K562 (cell line): ENCODE results near the gene ZNF69. TPM values are rescaled to one million over a fixed set of nuclear protein-coding genes. Genes with fewer than 3 reads are reported as not detected.
"Not testable (repeated sequence)": the region's sequence is repeated elsewhere in the genome, so short reads cannot be mapped to it uniquely, and the experiment has no call there.

Experiments used
- ATAC-seq: fragments of 200-7000 bp; cut with Tn5 transposase; 3 replicates; pipeline ENCODE4 v1.9.1; 2020; ENCODE audit warnings: moderate library complexity
- BruUV-seq: library from RNA; stranded (reverse); fragments of 400-500 nt; replicated peaks from 2 replicates; lab custom pipeline; 2021; lab: Mats Ljungman, UMichigan
- CTCF ChIA-PET: fragments of 300-600 bp; formaldehyde crosslinking; extraction: SDS; loops from one replicate; lab custom pipeline; 2021; ENCODE audit warnings: low intra/inter-chr PET ratio; lab: Yijun Ruan, JAX
- POLR2A ChIA-PET: fragments of 300-600, 350-650 bp; sonication (Branson Sonifier 250); formaldehyde crosslinking; extraction: SDS; loops from one replicate; lab custom pipeline; 2021; ENCODE audit warnings: antibody characterized with exemption, inconsistent platforms; lab: Yijun Ruan, JAX
- DNase-seq, 4 experiments: peaks; one replicate each; pipeline versions ENCODE4 v3.0.0 to v3.0.0-alpha.2; 2011 to 2018; ENCODE audit warnings: low spot score in 3 of 4, mixed read lengths in 3 of 4; ENCODE audit errors: extremely low read depth in 1 of 4
- FAIRE-seq: peaks from 2 replicates; lab custom pipeline; 2011; peaks lifted over from hg19 to GRCh38; lab: Jason Lieb, UNC
- H2AFZ ChIP-seq: 2 replicates; pipeline ENCODE4 v1.6.0; 2011; ENCODE audit warnings: low read depth, low read length, control low read depth, inconsistent platforms
- H3K27ac ChIP-seq: fragments of 200-600 bp; 3 replicates; pipeline ENCODE4 v1.8.0; 2011; ENCODE audit warnings: low read depth, mild to moderate bottlenecking, control low read depth, inconsistent platforms, low read length, moderate library complexity, mixed read lengths; ENCODE audit errors: extremely low read depth
- H3K27me3 ChIP-seq, 2 experiments: fragments of 300-600 bp in 1 of 2; 2 replicates in 1 of 2; 3 replicates in 1 of 2; pipeline versions ENCODE4 v1.6.0 to v1.8.0; 2011; ENCODE audit warnings: inconsistent platforms in 2 of 2, low read length in 2 of 2, mild to moderate bottlenecking in 1 of 2, mixed read lengths in 1 of 2, moderate library complexity in 1 of 2; ENCODE audit not compliant: control insufficient read depth in 2 of 2, insufficient read depth in 2 of 2
- H3K36me3 ChIP-seq: fragments of 300-600 bp; 3 replicates; pipeline ENCODE4 v1.8.0; 2011; ENCODE audit warnings: mild to moderate bottlenecking, low read length, inconsistent platforms; ENCODE audit not compliant: control insufficient read depth, insufficient read depth
- H3K4me1 ChIP-seq, 2 experiments: fragments of 200-600 bp in 1 of 2; replicated peaks in 1 of 2; 2 replicates in 1 of 2; 3 replicates in 1 of 2; pipeline versions ENCODE4 v1.5.1 to v1.8.0; 2011; ENCODE audit warnings: inconsistent platforms in 2 of 2, low read length in 2 of 2, mild to moderate bottlenecking in 1 of 2, mixed read lengths in 1 of 2, moderate library complexity in 1 of 2; ENCODE audit not compliant: control insufficient read depth in 2 of 2, insufficient read depth in 2 of 2
- H3K4me2 ChIP-seq: 2 replicates; pipeline ENCODE4 v1.6.1; 2011; ENCODE audit warnings: low read length, control low read depth, inconsistent platforms, mixed read lengths; ENCODE audit not compliant: insufficient read depth
- H3K4me3 ChIP-seq: fragments of 200-600 bp; sonication (generic), shearing (Covaris generic); 2 replicates; pipeline ENCODE4 v1.5.1; 2016; ENCODE audit warnings: control low read depth, inconsistent platforms
- H3K79me2 ChIP-seq: fragments of 200-600 bp; 3 replicates; pipeline ENCODE4 v1.8.0; 2011; ENCODE audit warnings: low read length, inconsistent platforms; ENCODE audit not compliant: control insufficient read depth, insufficient read depth
- H3K9ac ChIP-seq, 2 experiments: 2 replicates each; pipeline versions ENCODE4 v1.6.0 to v1.6.1; 2011; ENCODE audit warnings: low read depth in 2 of 2, low read length in 2 of 2, control low read depth in 1 of 2, inconsistent platforms in 1 of 2, mild to moderate bottlenecking in 1 of 2, mixed read lengths in 1 of 2; ENCODE audit not compliant: insufficient read depth in 1 of 2
- H3K9me1 ChIP-seq: one replicate; pipeline ENCODE4 v1.6.0; 2011; ENCODE audit warnings: inconsistent platforms, mild to moderate bottlenecking, low read length, moderate library complexity; ENCODE audit not compliant: control insufficient read depth, insufficient read depth
- H3K9me3 ChIP-seq: replicated peaks from 2 replicates; pipeline ENCODE4 v1.5.1; 2011; ENCODE audit warnings: low read depth, low read length, inconsistent platforms; ENCODE audit not compliant: control insufficient read depth, insufficient read depth
- H4K20me1 ChIP-seq: replicated peaks from 2 replicates; pipeline ENCODE4 v1.6.1; 2011; ENCODE audit warnings: low read length, inconsistent platforms, mixed read lengths; ENCODE audit not compliant: control insufficient read depth, insufficient read depth
- MAX ChIP-seq: sonication (generic); formaldehyde crosslinking; IDR thresholded peaks from 2 replicates; pipeline ENCODE4 v1.9.0; 2022; ENCODE audit warnings: mild to moderate bottlenecking, missing genetic modification reagents
- ZBTB11 ChIP-seq, 3 experiments: fragments of 200-800 bp in 1 of 3; fragments of 250-450 bp in 1 of 3; fragments of 450-650 bp in 1 of 3; sonication (Bioruptor Pico) in 1 of 3; sonication (Bioruptor generic) in 1 of 3; formaldehyde crosslinking in 1 of 3; IDR thresholded peaks; 2 replicates each; pipeline versions ENCODE4 v1.6.1 to v1.8.0; 2016 to 2022; ENCODE audit warnings: mild to moderate bottlenecking in 2 of 3, missing genetic modification characterization in 2 of 3, missing compliant biosample characterization in 1 of 3, moderate library complexity in 1 of 3
- ZC3H11A ChIP-seq: IDR thresholded peaks from 2 replicates; pipeline ENCODE4 v1.6.1; 2012; ENCODE audit warnings: low read depth, low read length, improper control_type of control experiment
- ZFP91 ChIP-seq: sonication (generic); formaldehyde crosslinking; IDR thresholded peaks from 2 replicates; pipeline ENCODE4 v1.8.0; 2022; ENCODE audit warnings: mild to moderate bottlenecking, missing genetic modification reagents
- ZNF121 ChIP-seq: sonication (generic); formaldehyde crosslinking; conservative IDR thresholded peaks from 2 replicates; pipeline ENCODE4 v1.8.0; 2022; ENCODE audit warnings: missing genetic modification reagents
- ZNF780A ChIP-seq: fragments of 250-450 bp; sonication (Bioruptor Pico); IDR thresholded peaks from 2 replicates; pipeline ENCODE4 v1.5.0; 2021; ENCODE audit warnings: mild to moderate bottlenecking
- WGBS: fragments of 100-300 bp; shearing (Covaris generic); methylation state at CpG from one replicate; pipeline ENCODE4 v1.1.6; 2016; ENCODE audit warnings: low coverage, mixed read lengths; ENCODE audit not compliant: insufficient coverage; ENCODE audit errors: missing lambda C conversion rate; 5-methylcytosine and 5-hydroxymethylcytosine counted together
- in situ Hi-C: fragments of 300-500 bp; cut with MboI; formaldehyde crosslinking; loops from 4 replicates; pipeline ENCODE4 v1.15.0; 2018; ENCODE audit warnings: inconsistent platforms, mixed read lengths
- intact Hi-C: fragments of 100-400 bp; cut with micrococcal nuclease; formaldehyde crosslinking; loops from 2 replicates; pipeline ENCODE4 v1.14.2; 2022
- polyA plus RNA-seq, 8 experiments: library from polyadenylated mRNA; depleted of rRNA in 4 of 8; stranded (reverse) in 5 of 8; unstranded in 3 of 8; fragments of >200 nt; fragmentation: Nextera tagmentation in 2 of 8; fragmentation: Illumina TruSeq in 1 of 8; extraction: Ambion mirVana in 2 of 8; extraction: Trizol in 1 of 8; gene quantifications; 2 replicates each; pipeline versions ENCODE4 v1.2.1 to v1.2.3, GENCODE V29; 2011 to 2014; ENCODE audit warnings: inconsistent platforms in 1 of 8, missing spikeins in 1 of 8
- total RNA-seq, 7 experiments: library from RNA; depleted of rRNA in 6 of 7; stranded (reverse); fragments of >200 nt in 6 of 7; fragmentation: Illumina TruSeq in 2 of 7; extraction: Trizol in 2 of 7; gene quantifications; 2 replicates each; pipeline versions ENCODE4 v1.2.1 to v1.2.3, GENCODE V29; 2011 to 2021; ENCODE audit warnings: low replicate concordance in 1 of 7

The ZNF69 gene
- total and polyA plus RNA-seq, 9 of the 15 experiments (the other 6 are each of a cell fraction or from before 2014, with no cell fraction given): 2.3 to 5.4 (median 3.6) TPM

- H3K9me1 ChIP-seq, H3K9me3 ChIP-seq, H4K20me1 ChIP-seq, CTCF ChIA-PET, in situ Hi-C loops, BruUV-seq, intact Hi-C loops, H3K27me3 ChIP-seq, H2AFZ ChIP-seq, ATAC-seq: not testable (repeated sequence)
- peak overlapping the region; percentile 83 for H3K4me3 ChIP-seq
- POLR2A ChIA-PET: interaction anchor here (0.6 kb wide), 1 partner anchor 130 kb away, joined by 3 read pairs; no protein-coding TSS in a partner anchor
- H3K36me3 ChIP-seq: peaks cover 29% of the 10 kb centered on the region
- WGBS: 2% methylated on average over 10 of the region's 10 CpGs
- H3K9ac ChIP-seq: peak overlapping the region; percentile 96 to 97
- H3K79me2 ChIP-seq: peaks cover 51% of the 10 kb centered on the region
- peak; percentile 37 for FAIRE-seq
- peak overlapping the region; percentile 96 for H3K4me2 ChIP-seq
- H3K4me1 ChIP-seq: peaks cover 11 to 26% of the 10 kb centered on the region in 2 experiments; a peak in 4 of 5 replicates
- DNase-seq: peak in 1 of 4 experiments; percentile 10
- H3K27ac ChIP-seq: peak overlapping the region; percentile 94
Observed at GRCh38 chr19:11925651-11926187, 38.1 kb downstream of the ZNF69 start.

GRCh38 chr19:11927227-11927626, 39.6 kb downstream of the ZNF69 start:
- CTCF ChIA-PET: interaction anchor here (0.6 kb wide), 1 partner anchor 9 kb away, joined by 4 read pairs; no protein-coding TSS in a partner anchor
- H3K4me2 ChIP-seq: no peak overlapping the region

More at GRCh38 chr19:11927227-11927626, 39.6 kb downstream of the ZNF69 start:
- peaks cover 7 to 23% of the 10 kb centered on the region in 2 experiments; a peak in 4 of 5 replicates for H3K4me1 ChIP-seq
- DNase-seq: no peak
- POLR2A ChIA-PET: no interaction called here
- no peaks in the 10 kb centered on the region; the same call in 1 of the 2 replicates for H3K9me3 ChIP-seq
- H3K4me3 ChIP-seq: no peak overlapping the region
- H3K9ac ChIP-seq: no peak overlapping the region
- no peaks in the 10 kb centered on the region for H3K9me1 ChIP-seq
- intact Hi-C loops: no loop called here
- no peak for TF ChIP-seq ZFP91
- TF ChIP-seq ZC3H11A: no peak
- TF ChIP-seq ZNF780A (CRISPR knock-in tag): no peak
- TF ChIP-seq ZNF121 (CRISPR knock-in tag): peak; percentile 38; the same call in 1 of the 2 replicates
- no peak for TF ChIP-seq MAX
- no peak for TF ChIP-seq ZBTB11 (CRISPR knock-in tag; IDR thresholded peaks at IDR 0.05)
- H3K27ac ChIP-seq: no peak overlapping the region
- no peaks in the 10 kb centered on the region for H4K20me1 ChIP-seq
- H3K36me3 ChIP-seq: peaks cover 40% of the 10 kb centered on the region
- no peak overlapping the region for H2AFZ ChIP-seq
- no TSS peak for BruUV-seq
- 96% methylated on average over 3 of the region's 3 CpGs for WGBS
- no peak for ATAC-seq
- in situ Hi-C loops: no loop called here
- H3K79me2 ChIP-seq: peaks cover 64% of the 10 kb centered on the region
- FAIRE-seq: no peak
- no peaks in the 10 kb centered on the region for H3K27me3 ChIP-seq
